NCI-H128 (cell line): ENCODE results near the gene GZMH.
"Not testable (repeated sequence)": the region's sequence is repeated elsewhere in the genome, so short reads cannot be mapped to it uniquely, and the experiment has no call there.

Experiments used
- DNase-seq: peaks from one replicate; lab custom pipeline; 2025; ENCODE audit not compliant: unreplicated experiment; lab: John Stamatoyannopoulos, UW

Gene GZMH

GRCh38 chr14:24595073-24595808, 14.2 kb downstream of the GZMH start:
- DNase-seq, result no peak

GRCh38 chr14:24591004-24591403, 18.5 kb downstream of the GZMH start:
- not testable (repeated sequence) for DNase-seq

- not testable (repeated sequence) for DNase-seq
Observed at GRCh38 chr14:24584402-24584801, 25.1 kb downstream of the GZMH start.

GRCh38 chr14:24578558-24578957, 30.9 kb downstream of the GZMH start:
- no peak for DNase-seq

GRCh38 chr14:24576771-24577170, 32.7 kb downstream of the GZMH start:
- DNase-seq, result no peak

GRCh38 chr14:24576182-24576581, 33.3 kb downstream of the GZMH start, which contains the start of gene CTSG:
CTSG (minus strand) TSS chr14:24576250; CDS start chr14:24576223, 27 bp downstream.
- no peak for DNase-seq

GRCh38 chr14:24574206-24574774, 35.2 kb downstream of the GZMH start:
- DNase-seq, result no peak

- no peak for DNase-seq
Observed at GRCh38 chr14:24566318-24566717, 43.2 kb downstream of the GZMH start.

- DNase-seq, result no peak
Observed at GRCh38 chr14:24565766-24566165, 43.7 kb downstream of the GZMH start.

GRCh38 chr14:24563505-24563904, 46.0 kb downstream of the GZMH start:
- no peak for DNase-seq

- no peak for DNase-seq
Observed at GRCh38 chr14:24556756-24557155, 52.7 kb downstream of the GZMH start.
